Naive thymus-derived CD4-positive, alpha-beta T cell (primary cell): ENCODE data around the gene SETD2. TPM values are rescaled to one million over a fixed set of nuclear protein-coding genes. Genes with fewer than 3 reads are reported as not detected.

Experiments
- ATAC-seq: fragments of 150-1000 bp; cut with Tn5 transposase; 2 replicates; pipeline ENCODE4 v1.10.0; 2021; ENCODE audit warnings: mild to moderate bottlenecking, moderate library complexity
- CTCF ChIA-PET: fragments of 350-600 bp; sonication (Branson Sonifier 250); formaldehyde crosslinking; loops from one replicate; lab custom pipeline; 2021; ENCODE audit warnings: antibody characterized with exemption; lab: Charles Lee
- POLR2A ChIA-PET: fragments of 350-600 bp; sonication (Branson Sonifier 250); formaldehyde crosslinking; loops from one replicate; lab custom pipeline; 2021; ENCODE audit warnings: antibody characterized with exemption, inconsistent platforms; lab: Charles Lee
- DNase-seq, 9 donors: peaks; one replicate each; pipeline versions ENCODE4 v3.0.0 to v3.0.0-alpha.2; 2020 to 2022; ENCODE audit warnings: mixed read lengths in 1 of 9
- H3K27ac ChIP-seq: one replicate; pipeline ENCODE4 v1.7.0; 2013; ENCODE audit warnings: mild to moderate bottlenecking, low read depth, low read length, moderate library complexity
- H3K27me3 ChIP-seq, 2 donors: one replicate each; pipeline ENCODE4 v1.7.0; 2013; ENCODE audit warnings: low read length in 2 of 2, mild to moderate bottlenecking in 2 of 2, moderate library complexity in 2 of 2; ENCODE audit not compliant: control insufficient read depth in 2 of 2, insufficient read depth in 2 of 2
- H3K36me3 ChIP-seq, 3 experiments: 1 replicate in 2 of 3; 2 replicates in 1 of 3; pipeline ENCODE4 v1.7.0; 2013; ENCODE audit warnings: low read length in 3 of 3, mild to moderate bottlenecking in 3 of 3, moderate library complexity in 1 of 3; ENCODE audit not compliant: insufficient read depth in 3 of 3, control insufficient read depth in 2 of 3
- H3K4me1 ChIP-seq, 2 donors: one replicate each; pipeline ENCODE4 v1.7.0; 2013; ENCODE audit warnings: low read length in 2 of 2, mild to moderate bottlenecking in 2 of 2, moderate library complexity in 1 of 2; ENCODE audit not compliant: control insufficient read depth in 2 of 2, insufficient read depth in 2 of 2
- H3K4me3 ChIP-seq: 2 replicates; pipeline ENCODE4 v1.7.0; 2013; ENCODE audit warnings: mild to moderate bottlenecking, low read length
- H3K9me3 ChIP-seq, 3 experiments: 1 replicate in 2 of 3; 2 replicates in 1 of 3; pipeline ENCODE4 v1.7.0; 2013; ENCODE audit warnings: low read length in 3 of 3; ENCODE audit not compliant: control insufficient read depth in 2 of 3
- H3K27ac Mint-ChIP-seq, 9 donors: one replicate each; pipeline ENCODE4 v1.8.0; 2020 to 2022; ENCODE audit warnings: mixed read lengths in 9 of 9, mild to moderate bottlenecking in 8 of 9, moderate library complexity in 5 of 9, inconsistent platforms in 2 of 9
- H3K27me3 Mint-ChIP-seq, 5 donors: one replicate each; pipeline ENCODE4 v1.8.0; 2021 to 2022; ENCODE audit warnings: mixed read lengths in 5 of 5, mild to moderate bottlenecking in 1 of 5
- H3K36me3 Mint-ChIP-seq, 5 donors: one replicate each; pipeline ENCODE4 v1.8.0; 2020 to 2022; ENCODE audit warnings: mixed read lengths in 5 of 5, mild to moderate bottlenecking in 3 of 5, inconsistent platforms in 1 of 5
- H3K4me1 Mint-ChIP-seq, 7 donors: one replicate each; pipeline ENCODE4 v1.8.0; 2020 to 2022; ENCODE audit warnings: mixed read lengths in 7 of 7, mild to moderate bottlenecking in 3 of 7, inconsistent platforms in 1 of 7
- H3K4me3 Mint-ChIP-seq, 10 donors: one replicate each; pipeline ENCODE4 v1.8.0; 2020 to 2022; ENCODE audit warnings: mild to moderate bottlenecking in 10 of 10, mixed read lengths in 10 of 10, moderate library complexity in 6 of 10, inconsistent platforms in 2 of 10
- H3K9me3 Mint-ChIP-seq, 11 donors: one replicate each; pipeline ENCODE4 v1.8.0; 2020 to 2022; ENCODE audit warnings: mixed read lengths in 11 of 11, mild to moderate bottlenecking in 4 of 11, inconsistent platforms in 1 of 11, moderate library complexity in 1 of 11
- intact Hi-C, 2 donors: fragments of 100-400 bp; cut with micrococcal nuclease; formaldehyde crosslinking; loops; one replicate each; pipeline ENCODE4 v1.15.1; 2023
- polyA plus RNA-seq, 2 donors: library from polyadenylated mRNA; unstranded; fragments of 300-500 nt; fragmentation: Illumina TruSeq; gene quantifications; one replicate each; pipeline ENCODE4 v1.2.3, GENCODE V29; 2021
- total RNA-seq, 6 experiments: library from RNA in 5 of 6; stranded (reverse) in 5 of 6; gene quantifications; 1 replicate in 5 of 6; 2 replicates in 1 of 6; pipeline ENCODE4 v1.2.3 and lab custom pipeline; 2021 to 2026

The SETD2 gene
- total and polyA plus RNA-seq, 7 experiments from 2014 or later = 11.0 to 77.3 (median 70.0) TPM

- Mint-ChIP-seq H3K27ac (no peak overlapping the region), H3K4me1 (peaks cover 0 to 6% (median 0%) of the 10 kb centered on the region in 7 donors), H3K4me3 (no peak overlapping the region), H3K27me3 (no peaks in the 10 kb centered on the region), H3K36me3 (peaks cover 0 to 14% (median 3%) of the 10 kb centered on the region in 5 donors), H3K9me3 (no peaks in the 10 kb centered on the region)
- H3K36me3 ChIP-seq = no peaks in the 10 kb centered on the region
- no peak overlapping the region for H3K27ac ChIP-seq
- intact Hi-C loops = no loop called here
- ChIA-PET POLR2A (no interaction called here), CTCF (no interaction called here)
- no peak overlapping the region for H3K4me3 ChIP-seq
- no peaks in the 10 kb centered on the region for H3K9me3 ChIP-seq
- ATAC-seq = no peak
- no peak for DNase-seq
- no peaks in the 10 kb centered on the region for H3K27me3 ChIP-seq
- H3K4me1 ChIP-seq = no peaks in the 10 kb centered on the region
These were observed 12.7 kb upstream of the SETD2 start for GRCh38 chr3:47176582-47176981.

GRCh38 chr3:47163169-47164006 is 525 bp downstream of the SETD2 start:
- peak; percentile 47 to 76 (median 69) for DNase-seq
- H3K36me3 ChIP-seq = peaks cover 0 to 8% (median 0%) of the 10 kb centered on the region in 3 experiments
- Mint-ChIP-seq H3K27ac (peak overlapping the region; percentile 94 to 99 (median 98)), H3K27me3 (no peaks in the 10 kb centered on the region), H3K4me3 (peak overlapping the region; percentile 90 to 99 (median 97)), H3K36me3 (peaks cover 0 to 14% (median 4%) of the 10 kb centered on the region in 5 donors), H3K4me1 (peaks cover 38 to 72% (median 62%) of the 10 kb centered on the region in 7 donors), H3K9me3 (peaks cover 0 to 4% (median 0%) of the 10 kb centered on the region in 11 donors)
- peaks cover 34 to 41% of the 10 kb centered on the region in 2 donors for H3K4me1 ChIP-seq
- H3K4me3 ChIP-seq = peak overlapping the region; percentile 77
- intact Hi-C loops = loop anchor here (1.0 to 10.0 kb wide), 14 partner anchors 11 to 1469 kb away; partner anchors contain the start of genes CCDC12 (in 2 of the 2), KIF9 (in 2 of the 2), KLHL18 (in 2 of the 2) and SCAP (in 2 of the 2)
- peak overlapping the region; percentile 96 for H3K27ac ChIP-seq
- POLR2A ChIA-PET = interaction anchor here (0.5 to 1.8 kb wide), 5 partner anchors 11 to 468 kb away, joined by 3 to 11 read pairs (median 5); partner anchors contain the start of genes KIF9 and KLHL18
- CTCF ChIA-PET = interaction anchor here (1.5 to 1.7 kb wide), 2 partner anchors 7 to 68 kb away, joined by 4 to 5 read pairs; no protein-coding TSS in a partner anchor
- H3K27me3 ChIP-seq = no peaks in the 10 kb centered on the region
- H3K9me3 ChIP-seq = no peaks in the 10 kb centered on the region
- peak; percentile 33 for ATAC-seq

GRCh38 chr3:47162697-47163168 is 1.2 kb downstream of the SETD2 start:
- DNase-seq = no peak
- ChIA-PET CTCF (no interaction called here), POLR2A (interaction anchor here (0.6 to 1.3 kb wide), 2 partner anchors 467 to 809 kb away, joined by 3 to 5 read pairs; partner anchors contain the start of gene CCR2)
- peak overlapping the region; percentile 94 to 99 (median 98) for H3K27ac Mint-ChIP-seq
- Histone ChIP-seq H3K9me3 (no peaks in the 10 kb centered on the region), H3K36me3 (peaks cover 0 to 8% (median 0%) of the 10 kb centered on the region in 3 experiments), H3K27ac (peak overlapping the region; percentile 96), H3K4me1 (peaks cover 37 to 41% of the 10 kb centered on the region in 2 donors), H3K4me3 (peak overlapping the region; percentile 77), H3K27me3 (no peaks in the 10 kb centered on the region)
- H3K9me3 Mint-ChIP-seq = peaks cover 0 to 4% (median 0%) of the 10 kb centered on the region in 11 donors
- H3K27me3 Mint-ChIP-seq = no peaks in the 10 kb centered on the region
- intact Hi-C loops = loop anchor here (5.0 to 10.0 kb wide), 5 partner anchors 108 to 1468 kb away; partner anchors contain the start of genes SCAP (in 1 of the 2), SMARCC1 (in 1 of the 2) and ZNF589 (in 1 of the 2)
- H3K4me1 Mint-ChIP-seq = peaks cover 41 to 79% (median 67%) of the 10 kb centered on the region in 7 donors
- no peak for ATAC-seq
- H3K36me3 Mint-ChIP-seq = peaks cover 0 to 14% (median 4%) of the 10 kb centered on the region in 5 donors
- H3K4me3 Mint-ChIP-seq = peak overlapping the region; percentile 89 to 99 (median 97)

GRCh38 chr3:47161983-47162696 is 1.8 kb downstream of the SETD2 start:
- no peak for ATAC-seq
- H3K4me1 Mint-ChIP-seq = peaks cover 41 to 83% (median 72%) of the 10 kb centered on the region in 7 donors
- Histone ChIP-seq H3K4me3 (peak overlapping the region; percentile 77), H3K9me3 (no peaks in the 10 kb centered on the region), H3K36me3 (peaks cover 0 to 8% (median 0%) of the 10 kb centered on the region in 3 experiments), H3K4me1 (peaks cover 37 to 41% of the 10 kb centered on the region in 2 donors), H3K27me3 (no peaks in the 10 kb centered on the region), H3K27ac (peak overlapping the region; percentile 96)
- CTCF ChIA-PET = no interaction called here
- H3K36me3 Mint-ChIP-seq = peaks cover 0 to 14% (median 4%) of the 10 kb centered on the region in 5 donors
- intact Hi-C loops = loop anchor here (5.0 to 10.0 kb wide), 5 partner anchors 107 to 1467 kb away; partner anchors contain the start of genes SCAP (in 1 of the 2), SMARCC1 (in 1 of the 2) and ZNF589 (in 1 of the 2)
- H3K4me3 Mint-ChIP-seq = peak overlapping the region; percentile 89 to 99 (median 97)
- H3K27ac Mint-ChIP-seq = peak overlapping the region; percentile 94 to 99 (median 98)
- DNase-seq = no peak
- POLR2A ChIA-PET = interaction anchor here (0.6 kb wide), 1 partner anchor 809 kb away, joined by 3 read pairs; the partner anchor contains the start of gene CCR2
- H3K27me3 Mint-ChIP-seq = no peaks in the 10 kb centered on the region
- peaks cover 0 to 4% (median 0%) of the 10 kb centered on the region in 11 donors for H3K9me3 Mint-ChIP-seq

GRCh38 chr3:47159820-47160219 is 4.1 kb downstream of the SETD2 start:
- CTCF ChIA-PET = no interaction called here
- DNase-seq = no peak
- Mint-ChIP-seq H3K4me1 (peaks cover 38 to 85% (median 78%) of the 10 kb centered on the region in 7 donors), H3K4me3 (peak overlapping the region in 9 of 10 donors; percentile 11 to 97 (median 68)), H3K27ac (peak overlapping the region in 3 of 9 donors; percentile 1 to 79 (median 33)), H3K27me3 (no peaks in the 10 kb centered on the region), H3K36me3 (peaks cover 0 to 14% (median 4%) of the 10 kb centered on the region in 5 donors), H3K9me3 (peaks cover 0 to 4% (median 0%) of the 10 kb centered on the region in 11 donors)
- H3K4me3 ChIP-seq = no peak overlapping the region
- no peak overlapping the region for H3K27ac ChIP-seq
- H3K36me3 ChIP-seq = peaks cover 0 to 8% (median 0%) of the 10 kb centered on the region in 3 experiments
- H3K4me1 ChIP-seq = peaks cover 35 to 43% of the 10 kb centered on the region in 2 donors
- H3K27me3 ChIP-seq = no peaks in the 10 kb centered on the region
- intact Hi-C loops = loop anchor here (5.0 to 10.0 kb wide), 5 partner anchors 105 to 1465 kb away; partner anchors contain the start of genes SCAP (in 1 of the 2), SMARCC1 (in 1 of the 2) and ZNF589 (in 1 of the 2)
- POLR2A ChIA-PET = no interaction called here
- H3K9me3 ChIP-seq = no peaks in the 10 kb centered on the region
- no peak for ATAC-seq
